Adrenal gland (tissue), 12 donors: ENCODE data around the gene NANOS3. TPM values are rescaled to one million over a fixed set of nuclear protein-coding genes. Genes with fewer than 3 reads are reported as not detected.

Source experiments
- DNase-seq, 7 donors: peaks; one replicate each; pipeline ENCODE4 v3.0.0-alpha.2; 2019 to 2020
- H3K27ac ChIP-seq, 5 donors: fragments of 200-600 bp; sonication (generic) in 4 of 5; 1 replicate in 3 of 5; 2 replicates in 2 of 5; pipeline versions ENCODE4 v1.5.1 to v1.8.0; 2016 to 2020; ENCODE audit warnings: mild to moderate bottlenecking in 1 of 5
- H3K27me3 ChIP-seq: fragments of 200-600 bp; 2 replicates; pipeline ENCODE4 v1.8.0; 2021
- H3K36me3 ChIP-seq, 2 donors: fragments of 200-600 bp; replicated peaks in 1 of 2; 1 replicate in 1 of 2; 2 replicates in 1 of 2; pipeline versions ENCODE4 v1.5.1 to v1.8.0; 2018 to 2022
- H3K4me1 ChIP-seq, 2 donors: fragments of 200-600 bp; replicated peaks in 1 of 2; 1 replicate in 1 of 2; 2 replicates in 1 of 2; pipeline versions ENCODE4 v1.5.1 to v1.8.0; 2018 to 2021
- H3K4me3 ChIP-seq, 4 donors: fragments of 200-600 bp; sonication (generic) in 3 of 4; one replicate each; pipeline ENCODE4 v1.5.1; 2016 to 2018
- H3K9me3 ChIP-seq, 3 donors: fragments of 200-600 bp; sonication (generic) in 1 of 3; replicated peaks in 1 of 3; 1 replicate in 2 of 3; 2 replicates in 1 of 3; pipeline versions ENCODE4 v1.5.1 to v1.8.0; 2016 to 2021
- POLR2A ChIP-seq, 2 donors: fragments of 450-650 bp; IDR thresholded peaks; one replicate each; pipeline ENCODE4 v1.6.1; 2017; ENCODE audit warnings: antibody characterized with exemption in 2 of 2, mild to moderate bottlenecking in 2 of 2, moderate library complexity in 1 of 2
- WGBS, 4 donors: extraction: QIAGEN DNeasy Blood & Tissue Kit in 2 of 4; methylation state at CpG; one replicate each; pipeline versions ENCODE4 v1.1.5 to v1.1.7; 2013 to 2017; 5-methylcytosine and 5-hydroxymethylcytosine counted together
- intact Hi-C, 2 donors: fragments of 100-400 bp; cut with DNase I; formaldehyde crosslinking; loops; one replicate each; pipeline versions ENCODE4 v1.14.1 to v1.15.0; 2022 to 2023
- polyA plus RNA-seq, 3 donors: library from polyadenylated mRNA; stranded (reverse); fragments of 200-250 nt in 2 of 3; fragments of 350-450 nt in 1 of 3; fragmentation: Illumina TruSeq in 1 of 3; extraction: RNeasy Lipid Tissue Mini Kit (QIAGEN cat#74804) in 1 of 3; gene quantifications; one replicate each; pipeline ENCODE4 v1.2.3, GENCODE V29; 2013 to 2014
- total RNA-seq, 9 donors: library from RNA; depleted of rRNA in 4 of 9; stranded (reverse); fragments of >200 nt in 4 of 9; fragments of 120-200 nt in 1 of 9; fragmentation: NEBNext Ultra II Directional in 1 of 9; extraction: Animal tissue kit (Norgen Biotek cat#: 25700) in 1 of 9; gene quantifications; one replicate each; pipeline versions ENCODE4 v1.1.0 to v1.2.4, GENCODE V29; 2013 to 2023
- TF ChIP-seq, protein P1 (sequence below), 6 experiments: fragments of 450-650 bp in 4 of 6; fragments of 200-600 bp in 2 of 6; sonication (generic) in 1 of 6; IDR thresholded peaks; 1 replicate in 5 of 6; 2 replicates in 1 of 6; pipeline versions ENCODE4 v1.5.1 to v1.8.0; 2016 to 2021; ENCODE audit warnings: antibody characterized with exemption in 6 of 6, mild to moderate bottlenecking in 2 of 6, moderate library complexity in 1 of 6
- donor health status: healthy with polysubstance abuse.
- donor health status: Bipolar disorder and iron deficiency.
- donor health status: DM: yes; HTN: yes; CAD: no.
- donor health status: DM: no; HTN: no; CAD: no.
- donor health status: DM: no; HTN: no; CAD: no.
- donor health status: DM: yes; HTN: yes; CAD: no.

The NANOS3 gene
- total and polyA plus RNA-seq, 12 donors: 0.28 to 1.9 (median 1.3) TPM; not detected in 8

DNA sequence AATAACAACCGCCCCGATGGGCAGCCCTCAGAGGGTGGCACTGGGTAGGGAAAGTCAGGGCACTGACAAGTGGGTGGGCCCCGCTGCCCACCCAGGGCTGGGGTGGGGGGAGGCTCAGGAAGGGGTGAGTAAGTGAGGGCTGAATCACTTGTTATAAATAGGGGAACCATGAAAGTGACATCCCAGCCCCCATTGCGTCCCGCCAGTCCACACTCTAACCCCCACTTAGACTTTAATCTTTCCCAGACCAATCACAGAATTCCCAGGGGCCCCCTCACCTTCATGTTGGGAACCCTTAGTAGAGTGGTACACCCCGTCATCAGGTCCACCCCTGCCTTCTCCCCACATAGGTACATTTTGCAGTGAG is 37.0 kb upstream of the NANOS3 start:
- H3K36me3 ChIP-seq: peaks cover 0 to 14% of the 10 kb centered on the region in 2 donors
- 33 to 44% (median 40%) methylated on average over 3 to 6 of the region's 6 CpGs for WGBS, 4 donors
- intact Hi-C loops: no loop called here
- H3K9me3 ChIP-seq: no peaks in the 10 kb centered on the region
- peak overlapping the region; percentile 88 to 98 (median 90) for H3K27ac ChIP-seq
- peaks cover 29 to 66% of the 10 kb centered on the region in 2 donors for H3K4me1 ChIP-seq
- DNase-seq: no peak
- H3K27me3 ChIP-seq: no peaks in the 10 kb centered on the region
- peak overlapping the region in 2 of 4 donors; percentile 2 to 98 for H3K4me3 ChIP-seq
- no peak for TF ChIP-seq POLR2A (IDR thresholded peaks at IDR 0.05)
- TF ChIP-seq, protein P1, sequence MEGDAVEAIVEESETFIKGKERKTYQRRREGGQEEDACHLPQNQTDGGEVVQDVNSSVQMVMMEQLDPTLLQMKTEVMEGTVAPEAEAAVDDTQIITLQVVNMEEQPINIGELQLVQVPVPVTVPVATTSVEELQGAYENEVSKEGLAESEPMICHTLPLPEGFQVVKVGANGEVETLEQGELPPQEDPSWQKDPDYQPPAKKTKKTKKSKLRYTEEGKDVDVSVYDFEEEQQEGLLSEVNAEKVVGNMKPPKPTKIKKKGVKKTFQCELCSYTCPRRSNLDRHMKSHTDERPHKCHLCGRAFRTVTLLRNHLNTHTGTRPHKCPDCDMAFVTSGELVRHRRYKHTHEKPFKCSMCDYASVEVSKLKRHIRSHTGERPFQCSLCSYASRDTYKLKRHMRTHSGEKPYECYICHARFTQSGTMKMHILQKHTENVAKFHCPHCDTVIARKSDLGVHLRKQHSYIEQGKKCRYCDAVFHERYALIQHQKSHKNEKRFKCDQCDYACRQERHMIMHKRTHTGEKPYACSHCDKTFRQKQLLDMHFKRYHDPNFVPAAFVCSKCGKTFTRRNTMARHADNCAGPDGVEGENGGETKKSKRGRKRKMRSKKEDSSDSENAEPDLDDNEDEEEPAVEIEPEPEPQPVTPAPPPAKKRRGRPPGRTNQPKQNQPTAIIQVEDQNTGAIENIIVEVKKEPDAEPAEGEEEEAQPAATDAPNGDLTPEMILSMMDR (IDR thresholded peaks at IDR 0.05): no peak

DNA sequence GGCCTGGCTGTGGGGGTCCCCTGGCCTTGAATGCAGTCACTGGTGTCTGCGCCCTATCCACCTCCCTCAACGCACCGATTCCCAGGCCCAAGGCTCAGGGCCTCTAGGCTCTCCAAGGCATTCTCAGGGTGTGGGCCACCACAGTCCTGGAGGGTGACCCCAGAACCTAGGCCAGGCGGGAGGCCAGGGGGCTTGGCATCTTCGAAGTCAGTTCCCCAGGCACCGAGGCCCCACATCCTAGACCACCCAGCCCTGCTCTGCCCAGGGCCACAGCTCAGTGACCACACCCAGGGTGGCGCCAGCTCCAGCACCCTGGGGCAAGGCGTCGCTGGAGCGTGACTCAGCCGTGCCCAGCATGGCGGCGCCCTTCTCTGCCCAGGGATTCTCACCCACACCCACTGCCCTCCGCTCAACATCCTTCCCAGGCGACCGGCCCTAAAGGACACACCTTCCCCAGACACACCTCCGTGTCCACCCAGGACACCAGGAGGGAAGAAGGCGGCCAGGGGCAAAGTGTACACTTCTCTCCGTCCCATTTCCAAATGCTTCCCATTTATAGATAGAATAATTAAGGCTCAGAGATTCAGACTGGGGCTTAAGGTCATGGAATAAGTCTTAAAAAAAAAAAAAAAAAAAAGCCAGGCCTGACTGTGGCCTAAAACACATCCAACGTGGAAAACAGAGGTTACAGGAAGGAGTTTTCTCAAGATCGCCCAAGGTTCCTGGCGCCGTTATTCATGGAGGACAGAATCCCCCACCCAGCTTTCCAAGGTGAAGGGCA is 36.4 kb upstream of the NANOS3 start:
- Histone ChIP-seq H3K4me1 (peaks cover 29 to 62% of the 10 kb centered on the region in 2 donors), H3K9me3 (no peaks in the 10 kb centered on the region), H3K27me3 (no peaks in the 10 kb centered on the region), H3K27ac (peak overlapping the region; percentile 88 to 98 (median 90)), H3K36me3 (peaks cover 0 to 10% of the 10 kb centered on the region in 2 donors), H3K4me3 (peak overlapping the region in 3 of 4 donors; percentile 40 to 98 (median 96))
- peak in 5 of 7 donors; percentile 50 to 76 (median 56) for DNase-seq
- TF ChIP-seq POLR2A (IDR thresholded peaks at IDR 0.05): peak in 1 of 2 donors; percentile 11
- TF ChIP-seq, protein P1 (IDR thresholded peaks at IDR 0.05): no peak
- intact Hi-C loops: no loop called here
- 40 to 60% (median 44%) methylated on average over 13 to 23 of the region's 23 CpGs for WGBS, 4 donors

GRCh38 chr19:13841086-13841961 is 35.6 kb upstream of the NANOS3 start:
- 48 to 57% (median 52%) methylated on average over 11 to 26 of the region's 26 CpGs for WGBS, 4 donors
- intact Hi-C loops: no loop called here
- TF ChIP-seq POLR2A (IDR thresholded peaks at IDR 0.05): no peak
- TF ChIP-seq, protein P1 (IDR thresholded peaks at IDR 0.05): no peak
- Histone ChIP-seq H3K4me1 (peaks cover 25 to 60% of the 10 kb centered on the region in 2 donors), H3K27me3 (no peaks in the 10 kb centered on the region), H3K9me3 (no peaks in the 10 kb centered on the region), H3K4me3 (peak overlapping the region in 3 of 4 donors; percentile 40 to 98 (median 96)), H3K36me3 (peaks cover 0 to 2% of the 10 kb centered on the region in 2 donors), H3K27ac (peak overlapping the region; percentile 88 to 98 (median 90))
- peak in 5 of 7 donors; percentile 52 to 68 (median 57) for DNase-seq

- WGBS, 4 donors: 2 to 6% (median 6%) methylated on average over 7 to 11 of the region's 11 CpGs; no CpG with 5 or more reads in 1 of the 4 donors
- intact Hi-C loops: no loop called here
- Histone ChIP-seq H3K36me3 (no peaks in the 10 kb centered on the region), H3K9me3 (no peaks in the 10 kb centered on the region), H3K4me3 (peak overlapping the region; percentile 84 to 98 (median 91)), H3K27ac (peak overlapping the region; percentile 88 to 98 (median 90)), H3K4me1 (peaks cover 25 to 60% of the 10 kb centered on the region in 2 donors), H3K27me3 (no peaks in the 10 kb centered on the region)
- TF ChIP-seq, protein P1 (IDR thresholded peaks at IDR 0.05): no peak
- TF ChIP-seq POLR2A (IDR thresholded peaks at IDR 0.05): no peak
- DNase-seq: peak in 2 of 7 donors; percentile 33 to 49
Measured at GRCh38 chr19:13841962-13842290, 35.0 kb upstream of the NANOS3 start.
